Mesenteric fat pad (tissue), 1 donor: Measurements from ENCODE around the gene MLH3. TPM values are rescaled to one million over a fixed set of nuclear protein-coding genes. Genes with fewer than 3 reads are reported as not detected.

Source experiments
- DNase-seq: peaks from one replicate; pipeline ENCODE4 v3.0.0-alpha.2; 2020; ENCODE audit warnings: low spot score
- total RNA-seq: library from RNA; stranded (reverse); fragmentation: NEBNext Ultra II Directional; extraction: Animal tissue kit (Norgen Biotek cat#: 25700); gene quantifications from one replicate; pipeline ENCODE4 v1.2.1, GENCODE V29; 2021
- donor health status: DM: yes; HTN: yes; CAD: no.

The MLH3 gene
- total RNA-seq, 1 donor from 2014 or later: 27.9 TPM

- DNase-seq: no peak
Observed at GRCh38 chr14:75067212-75067611, 15.9 kb upstream of the MLH3 start.

GRCh38 chr14:75066691-75067090 is 15.4 kb upstream of the MLH3 start:
- DNase-seq: no peak

GRCh38 chr14:75064205-75064567 is 12.9 kb upstream of the MLH3 start:
- no peak for DNase-seq

GRCh38 chr14:75063491-75064204 is 12.4 kb upstream of the MLH3 start, which contains the start of gene ACYP1:
ACYP1 (minus strand) TSS chr14:75064024; CDS start chr14:75063553, 471 bp downstream.
- peak; percentile 98 for DNase-seq

- no peak for DNase-seq
Observed at GRCh38 chr14:75063013-75063412, 11.7 kb upstream of the MLH3 start.

DNA sequence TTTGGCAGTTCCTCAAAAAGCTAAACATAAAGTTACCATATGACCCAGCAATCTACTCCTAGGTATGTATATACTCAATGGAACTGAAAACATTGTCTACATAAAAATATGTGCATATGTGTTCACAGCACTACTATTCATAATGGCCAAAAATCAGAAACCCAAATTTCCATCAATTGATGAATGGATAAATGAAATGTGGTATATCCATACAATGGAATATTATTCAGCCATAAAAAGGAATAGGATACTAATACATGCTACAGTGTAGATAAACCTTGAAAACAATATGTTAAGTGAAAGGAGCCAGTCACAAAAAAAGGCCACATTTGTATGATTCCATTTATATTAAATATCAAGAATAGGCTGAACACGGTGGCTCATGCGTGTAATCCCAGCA is 9.2 kb upstream of the MLH3 start:
- no peak for DNase-seq

GRCh38 chr14:75059642-75060041 is 8.4 kb upstream of the MLH3 start:
- DNase-seq: no peak

DNA sequence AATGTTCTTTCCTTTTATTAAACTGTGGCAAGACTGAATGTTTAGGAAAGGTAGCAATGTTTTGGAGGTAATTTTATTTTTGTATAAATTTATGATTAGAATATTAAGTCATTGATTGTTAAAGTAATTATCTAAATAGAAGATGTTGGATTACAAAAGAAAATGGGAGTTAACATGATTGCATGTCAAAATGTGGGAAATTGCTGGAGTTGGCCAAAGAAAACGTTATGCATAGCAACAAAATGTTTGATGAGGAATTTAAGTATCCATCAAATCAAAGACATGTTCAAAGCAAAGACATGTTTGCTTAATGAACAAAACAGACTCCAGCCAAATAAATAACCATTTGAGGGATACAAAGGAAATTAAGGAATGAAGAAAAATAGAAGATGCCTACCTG is 3.2 kb upstream of the MLH3 start:
- no peak for DNase-seq

DNA sequence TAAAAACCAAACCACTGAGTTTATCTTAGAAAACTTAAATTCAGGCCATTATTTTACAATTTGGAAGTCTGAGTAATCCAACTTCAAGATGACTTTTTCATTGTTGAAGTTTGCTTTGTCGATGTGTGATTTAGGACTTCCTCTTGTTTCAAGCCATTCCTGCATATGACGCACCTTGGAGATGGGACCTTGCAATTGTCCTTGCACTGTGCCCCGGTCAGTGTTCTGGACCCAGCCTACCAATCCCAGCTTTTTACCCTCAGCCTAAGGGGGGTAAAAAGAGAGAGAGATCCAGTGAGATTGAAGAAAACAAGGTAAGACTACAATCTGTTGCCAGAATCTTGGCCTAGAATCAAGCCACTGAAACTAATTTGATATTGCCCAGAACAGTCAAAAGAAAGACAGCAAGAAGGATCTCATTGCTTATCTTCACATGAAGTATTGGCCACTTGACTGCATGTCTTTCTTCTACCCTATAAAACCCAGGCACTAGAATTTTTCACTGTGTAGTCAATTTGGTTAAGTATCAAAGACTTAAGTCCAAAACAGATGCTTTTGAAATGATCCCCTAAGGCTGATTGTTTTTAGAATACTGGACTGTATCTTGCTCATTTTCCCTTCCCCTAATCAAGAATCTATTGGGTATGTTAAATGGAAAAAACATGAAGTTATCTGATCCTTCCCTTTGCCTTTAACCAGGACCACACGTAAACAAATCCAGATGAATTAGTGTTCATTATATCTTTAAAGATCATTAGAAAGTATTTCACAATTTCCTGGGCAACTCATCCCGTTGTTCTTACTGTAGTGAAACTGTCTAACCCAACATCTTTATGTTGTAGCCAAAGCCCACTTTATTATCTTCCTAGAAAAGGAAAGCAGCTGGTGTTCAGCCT is 2.4 kb upstream of the MLH3 start:
- no peak for DNase-seq

DNA sequence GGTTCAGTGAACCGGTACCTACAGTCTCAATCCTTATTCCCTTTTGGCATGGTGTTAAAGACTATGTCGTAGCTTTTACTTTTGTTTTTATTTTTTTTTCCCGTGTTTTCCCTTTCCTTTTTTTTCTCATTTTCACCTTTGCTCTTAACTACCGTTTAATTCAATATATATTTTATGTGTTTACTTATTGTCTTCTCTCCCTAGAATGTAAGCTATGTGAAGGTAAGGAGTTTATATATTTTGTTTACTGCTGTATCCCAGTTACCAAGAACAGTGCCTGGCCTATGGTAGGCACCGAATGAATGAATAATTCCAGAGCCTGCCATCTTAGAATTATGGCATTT is 261 bp upstream of the MLH3 start:
- no peak for DNase-seq

DNA sequence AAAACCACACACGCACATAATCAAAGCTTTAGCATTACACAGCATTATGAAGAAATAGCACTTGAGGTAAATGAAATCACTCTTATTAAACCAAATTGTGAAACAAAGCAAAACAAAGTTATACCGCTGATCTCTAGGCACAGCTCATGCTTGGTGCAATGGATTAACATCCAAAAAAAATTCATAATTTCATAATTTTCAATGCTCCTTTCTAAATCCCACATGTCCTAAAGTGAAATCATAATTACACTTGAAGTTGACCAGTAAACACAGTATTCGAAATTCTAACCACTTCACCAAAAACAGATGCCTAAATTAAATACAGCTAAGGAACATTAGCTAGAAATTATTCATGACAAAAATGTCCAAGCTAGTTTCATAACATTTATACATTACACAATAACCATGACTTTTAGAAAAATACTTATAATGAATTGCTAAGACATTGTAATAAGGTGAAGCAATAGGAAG is 1.5 kb downstream of the MLH3 start:
- DNase-seq: no peak

- DNase-seq: no peak
Observed at GRCh38 chr14:75049136-75049535, 2.1 kb downstream of the MLH3 start.

DNA sequence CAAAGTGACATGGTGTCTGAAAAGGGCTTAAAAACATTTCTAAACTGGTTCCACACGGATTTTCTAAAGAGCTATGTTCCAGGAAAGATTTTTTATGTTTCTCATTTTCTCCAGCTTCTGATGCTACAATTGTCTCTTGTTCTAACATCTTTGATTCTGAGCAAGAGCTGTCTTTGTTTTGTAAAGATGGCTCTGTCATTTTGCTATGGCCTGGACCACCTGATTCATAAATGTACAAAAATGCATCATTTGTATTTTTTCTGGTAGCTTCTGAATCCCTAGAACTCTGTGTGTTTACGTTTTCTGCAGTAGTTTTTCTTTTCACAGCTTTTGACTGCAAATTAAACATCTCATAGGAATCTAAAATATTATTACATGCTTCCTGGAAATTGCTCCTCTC is 3.2 kb downstream of the MLH3 start:
- no peak for DNase-seq

GRCh38 chr14:75047506-75047905 is 3.8 kb downstream of the MLH3 start:
- no peak for DNase-seq

GRCh38 chr14:75046899-75047298 is 4.4 kb downstream of the MLH3 start:
- DNase-seq: no peak

GRCh38 chr14:75046275-75046674 is 5.0 kb downstream of the MLH3 start:
- no peak for DNase-seq

DNA sequence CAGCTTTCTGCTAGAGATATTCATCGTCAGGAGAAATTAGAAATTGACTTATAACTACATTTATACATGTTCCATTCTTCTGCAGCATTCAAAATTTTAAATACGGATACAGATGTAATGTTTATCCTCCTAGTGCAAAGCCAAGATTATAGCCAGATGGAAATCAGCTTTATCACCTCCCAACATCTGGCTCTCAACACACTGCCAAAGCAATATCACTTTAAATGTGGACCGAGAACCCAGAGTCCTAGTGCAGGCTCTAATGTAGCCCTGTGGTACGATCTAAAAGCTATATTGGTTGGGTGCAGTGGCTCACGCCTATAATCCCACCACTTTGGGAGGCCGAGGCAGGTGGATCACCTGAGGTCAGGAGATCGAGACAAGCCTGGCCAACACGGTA is 6.5 kb downstream of the MLH3 start:
- DNase-seq: no peak

GRCh38 chr14:75044322-75044721 is 6.9 kb downstream of the MLH3 start:
- DNase-seq: no peak

- no peak for DNase-seq
Observed at GRCh38 chr14:75042035-75042434, 9.2 kb downstream of the MLH3 start.

DNA sequence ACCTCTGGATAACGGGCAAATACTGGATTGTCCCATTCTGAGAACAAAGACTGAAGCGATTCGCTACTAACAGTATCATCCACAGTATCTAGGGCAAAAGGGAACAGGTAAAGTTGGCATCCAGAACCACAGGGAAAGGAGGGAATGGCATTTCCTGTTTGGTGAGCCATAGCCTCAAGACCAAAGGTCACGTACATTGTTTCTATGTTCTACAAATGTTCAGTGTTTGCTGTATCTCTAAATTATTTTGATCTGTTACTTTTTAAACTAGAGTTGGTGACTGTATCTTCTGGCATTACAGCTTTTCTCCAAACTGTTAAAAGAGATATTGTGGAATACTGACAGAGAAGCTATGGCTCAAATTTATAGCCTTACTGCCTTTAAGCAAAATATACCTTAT is 9.7 kb downstream of the MLH3 start:
- DNase-seq: no peak

DNA sequence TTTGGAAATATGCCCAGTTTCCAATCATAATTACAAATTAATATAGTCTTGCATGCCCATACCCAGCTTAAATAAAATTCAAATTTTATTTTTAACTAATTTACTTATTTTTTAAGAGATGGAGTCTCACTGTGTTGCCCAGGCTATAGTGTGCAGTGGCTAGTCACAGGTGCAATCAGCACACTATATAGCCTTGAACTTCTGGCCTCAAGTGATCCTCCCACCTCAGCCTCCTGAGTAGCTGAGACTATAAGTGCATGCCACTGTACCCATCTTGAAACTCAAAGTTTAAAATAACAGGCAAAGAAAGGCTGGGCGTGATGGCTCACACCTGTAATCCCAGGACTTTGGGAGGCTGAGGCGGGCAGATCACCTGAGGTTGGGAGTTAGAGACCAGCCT is 10.3 kb downstream of the MLH3 start:
- DNase-seq: no peak

DNA sequence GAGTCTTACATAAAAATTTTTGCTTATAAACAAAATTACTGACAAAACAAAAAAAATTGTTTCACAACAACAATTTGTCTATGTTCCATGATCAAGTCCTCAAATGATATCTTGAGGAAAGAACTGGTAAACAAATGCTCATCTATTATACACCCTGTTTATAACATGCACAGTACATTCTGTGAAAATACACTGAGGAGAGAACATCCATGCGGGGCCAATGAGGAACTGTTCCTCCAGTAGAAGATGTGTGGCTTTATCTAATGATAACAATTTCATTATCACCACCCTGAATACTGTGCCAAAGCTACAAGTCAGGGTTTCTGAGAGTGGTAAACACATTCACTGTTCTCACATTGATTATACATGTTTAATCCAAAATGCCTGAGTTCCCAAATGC is 10.8 kb downstream of the MLH3 start:
- DNase-seq: no peak

DNA sequence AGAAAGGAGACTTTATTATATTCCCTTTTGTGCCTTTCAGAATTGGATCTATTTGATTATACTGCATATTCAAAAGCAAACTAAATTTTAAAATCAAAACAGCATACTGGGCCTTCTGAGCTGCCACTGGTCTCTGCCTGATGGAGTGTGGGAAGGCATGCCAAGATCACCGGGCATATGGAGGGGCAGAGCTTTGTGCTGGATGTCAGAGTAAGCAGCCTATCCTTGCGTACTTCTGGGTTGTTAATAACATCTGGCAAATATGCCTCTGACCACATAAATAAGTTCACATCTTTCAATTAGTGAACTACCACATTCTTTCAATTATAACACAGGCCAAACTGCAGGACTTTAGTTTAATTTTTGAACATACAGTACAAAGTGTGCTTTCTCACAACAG is 18.3 kb downstream of the MLH3 start:
- DNase-seq: no peak
